Astrocyte (in vitro differentiated cells and primary cell): ENCODE data around the gene GADD45GIP1. TPM values are rescaled to one million over a fixed set of nuclear protein-coding genes. Genes with fewer than 3 reads are reported as not detected.

Source experiments
- DNase-seq: peaks from one replicate; pipeline ENCODE4 v3.0.0-alpha.2; 2010; ENCODE audit warnings: low read depth
- FAIRE-seq: peaks from 2 replicates; lab custom pipeline; 2011; peaks lifted over from hg19 to GRCh38; lab: Jason Lieb, UNC
- H2AFZ ChIP-seq: 2 replicates; pipeline ENCODE4 v1.6.0; 2012; ENCODE audit warnings: low read depth, low read length, inconsistent platforms
- H3K27ac ChIP-seq: 2 replicates; pipeline ENCODE4 v1.5.1; 2011; ENCODE audit warnings: low read depth, low read length, inconsistent platforms
- H3K27me3 ChIP-seq: 2 replicates; pipeline ENCODE4 v1.6.0; 2011; ENCODE audit warnings: low read length, inconsistent platforms; ENCODE audit not compliant: insufficient read depth
- H3K36me3 ChIP-seq: 2 replicates; pipeline ENCODE4 v1.5.1; 2011; ENCODE audit warnings: low read length, inconsistent platforms; ENCODE audit not compliant: insufficient read depth
- H3K4me1 ChIP-seq: 2 replicates; pipeline ENCODE4 v1.5.1; 2011; ENCODE audit warnings: low read length, inconsistent platforms; ENCODE audit not compliant: insufficient read depth
- H3K4me2 ChIP-seq: 2 replicates; pipeline ENCODE4 v1.6.0; 2012; ENCODE audit warnings: low read length, inconsistent platforms
- H3K4me3 ChIP-seq: 2 replicates; pipeline ENCODE4 v1.5.1; 2011; ENCODE audit warnings: low read depth, mild to moderate bottlenecking, low read length, inconsistent platforms; ENCODE audit not compliant: insufficient read depth
- H3K79me2 ChIP-seq: 2 replicates; pipeline ENCODE4 v1.6.0; 2012; ENCODE audit warnings: mild to moderate bottlenecking, low read length, inconsistent platforms; ENCODE audit not compliant: insufficient read depth
- H3K9ac ChIP-seq: 2 replicates; pipeline ENCODE4 v1.6.0; 2012; ENCODE audit warnings: mild to moderate bottlenecking, low read length, inconsistent platforms
- H3K9me3 ChIP-seq: 2 replicates; pipeline ENCODE4 v1.5.1; 2012; ENCODE audit warnings: low read depth, mild to moderate bottlenecking, low read length, inconsistent platforms; ENCODE audit not compliant: insufficient read depth
- H4K20me1 ChIP-seq: 2 replicates; pipeline ENCODE4 v1.6.0; 2012; ENCODE audit warnings: low read length, inconsistent platforms; ENCODE audit not compliant: insufficient read depth
- H3K27ac Mint-ChIP-seq: one replicate; pipeline ENCODE4 v1.8.0; 2021; ENCODE audit warnings: mild to moderate bottlenecking, mixed read lengths; ENCODE audit not compliant: unreplicated experiment
- H3K27me3 Mint-ChIP-seq: one replicate; pipeline ENCODE4 v1.8.0; 2021; ENCODE audit warnings: low read depth, mixed read lengths; ENCODE audit not compliant: unreplicated experiment
- H3K36me3 Mint-ChIP-seq: one replicate; pipeline ENCODE4 v1.8.0; 2021; ENCODE audit warnings: low read depth, mixed read lengths; ENCODE audit not compliant: unreplicated experiment
- H3K4me1 Mint-ChIP-seq: one replicate; pipeline ENCODE4 v1.8.0; 2021; ENCODE audit warnings: low read depth, mixed read lengths; ENCODE audit not compliant: unreplicated experiment
- H3K4me3 Mint-ChIP-seq: one replicate; pipeline ENCODE4 v1.8.0; 2021; ENCODE audit warnings: mild to moderate bottlenecking, moderate library complexity, mixed read lengths; ENCODE audit not compliant: unreplicated experiment
- H3K9me3 Mint-ChIP-seq: one replicate; pipeline ENCODE4 v1.8.0; 2021; ENCODE audit warnings: mild to moderate bottlenecking, mixed read lengths; ENCODE audit not compliant: unreplicated experiment
- EZH2 ChIP-seq: IDR thresholded peaks from 2 replicates; pipeline ENCODE4 v1.6.1; 2012; ENCODE audit warnings: mild to moderate bottlenecking, low read length, inconsistent platforms; ENCODE audit not compliant: insufficient read depth
- total RNA-seq: library from RNA; stranded (reverse); gene quantifications from 2 replicates; pipeline ENCODE4 v1.2.1, GENCODE V29; 2021
- TF ChIP-seq, protein P1 (sequence below): IDR thresholded peaks from 2 replicates; pipeline ENCODE4 v1.5.1; 2011; ENCODE audit warnings: low read depth, mild to moderate bottlenecking, inconsistent platforms, low read length, moderate library complexity; ENCODE audit not compliant: insufficient read depth

Gene GADD45GIP1
- total RNA-seq, 1 donor from 2014 or later = 35.5 TPM

DNA sequence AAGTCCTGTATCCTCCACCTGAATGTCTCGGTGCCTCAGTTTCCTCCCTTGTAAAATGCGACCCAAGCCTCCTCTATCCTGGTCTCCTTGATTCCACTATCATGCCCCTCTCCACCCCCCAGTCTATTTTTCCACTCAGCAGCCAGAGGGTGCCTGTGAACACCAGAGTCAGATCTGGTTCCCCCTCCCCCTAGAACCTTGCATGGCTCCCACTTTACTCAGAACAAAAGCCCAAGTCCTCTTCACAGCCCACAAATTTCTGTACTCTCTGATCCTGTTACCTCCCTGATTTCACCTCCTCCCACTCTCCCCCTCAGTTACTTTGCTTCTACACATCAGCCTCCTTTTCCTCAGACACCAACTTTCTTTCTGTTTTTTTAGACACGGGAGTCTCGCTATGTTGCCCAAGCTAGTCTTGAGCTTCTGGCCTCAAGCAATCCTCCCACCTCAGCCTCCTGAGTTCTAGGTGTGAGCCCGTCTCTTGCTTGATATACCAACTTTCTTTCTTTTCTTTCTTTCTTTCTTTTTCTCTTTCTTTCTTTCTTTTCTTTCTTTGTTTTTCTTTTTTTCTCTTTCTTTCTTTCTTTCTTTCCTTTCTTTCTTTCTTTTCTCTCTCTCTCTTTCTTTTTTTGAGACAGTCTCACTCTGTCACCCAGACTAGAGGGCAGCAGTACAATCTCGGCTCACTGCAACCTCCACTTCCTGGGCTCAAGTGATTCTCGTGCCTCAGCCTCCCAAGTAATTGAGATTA is 13.2 kb upstream of the GADD45GIP1 start:
- Mint-ChIP-seq H3K9me3 (no peaks in the 10 kb centered on the region), H3K4me3 (no peak overlapping the region), H3K36me3 (no peaks in the 10 kb centered on the region), H3K27me3 (peaks cover 8% of the 10 kb centered on the region), H3K4me1 (peaks cover 2% of the 10 kb centered on the region), H3K27ac (no peak overlapping the region)
- TF ChIP-seq, protein P1, sequence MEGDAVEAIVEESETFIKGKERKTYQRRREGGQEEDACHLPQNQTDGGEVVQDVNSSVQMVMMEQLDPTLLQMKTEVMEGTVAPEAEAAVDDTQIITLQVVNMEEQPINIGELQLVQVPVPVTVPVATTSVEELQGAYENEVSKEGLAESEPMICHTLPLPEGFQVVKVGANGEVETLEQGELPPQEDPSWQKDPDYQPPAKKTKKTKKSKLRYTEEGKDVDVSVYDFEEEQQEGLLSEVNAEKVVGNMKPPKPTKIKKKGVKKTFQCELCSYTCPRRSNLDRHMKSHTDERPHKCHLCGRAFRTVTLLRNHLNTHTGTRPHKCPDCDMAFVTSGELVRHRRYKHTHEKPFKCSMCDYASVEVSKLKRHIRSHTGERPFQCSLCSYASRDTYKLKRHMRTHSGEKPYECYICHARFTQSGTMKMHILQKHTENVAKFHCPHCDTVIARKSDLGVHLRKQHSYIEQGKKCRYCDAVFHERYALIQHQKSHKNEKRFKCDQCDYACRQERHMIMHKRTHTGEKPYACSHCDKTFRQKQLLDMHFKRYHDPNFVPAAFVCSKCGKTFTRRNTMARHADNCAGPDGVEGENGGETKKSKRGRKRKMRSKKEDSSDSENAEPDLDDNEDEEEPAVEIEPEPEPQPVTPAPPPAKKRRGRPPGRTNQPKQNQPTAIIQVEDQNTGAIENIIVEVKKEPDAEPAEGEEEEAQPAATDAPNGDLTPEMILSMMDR = no peak
- no peak for TF ChIP-seq EZH2
- no peak overlapping the region for H3K4me3 ChIP-seq
- no peak overlapping the region for H2AFZ ChIP-seq
- FAIRE-seq = no peak
- H3K36me3 ChIP-seq = no peaks in the 10 kb centered on the region
- H3K27ac ChIP-seq = no peak overlapping the region
- no peak for DNase-seq
- no peaks in the 10 kb centered on the region for H3K9me3 ChIP-seq
- H3K4me2 ChIP-seq = no peak overlapping the region
- H4K20me1 ChIP-seq = no peaks in the 10 kb centered on the region
- H3K4me1 ChIP-seq = no peaks in the 10 kb centered on the region
- H3K79me2 ChIP-seq = no peaks in the 10 kb centered on the region
- H3K27me3 ChIP-seq = no peaks in the 10 kb centered on the region
- H3K9ac ChIP-seq = no peak overlapping the region

DNA sequence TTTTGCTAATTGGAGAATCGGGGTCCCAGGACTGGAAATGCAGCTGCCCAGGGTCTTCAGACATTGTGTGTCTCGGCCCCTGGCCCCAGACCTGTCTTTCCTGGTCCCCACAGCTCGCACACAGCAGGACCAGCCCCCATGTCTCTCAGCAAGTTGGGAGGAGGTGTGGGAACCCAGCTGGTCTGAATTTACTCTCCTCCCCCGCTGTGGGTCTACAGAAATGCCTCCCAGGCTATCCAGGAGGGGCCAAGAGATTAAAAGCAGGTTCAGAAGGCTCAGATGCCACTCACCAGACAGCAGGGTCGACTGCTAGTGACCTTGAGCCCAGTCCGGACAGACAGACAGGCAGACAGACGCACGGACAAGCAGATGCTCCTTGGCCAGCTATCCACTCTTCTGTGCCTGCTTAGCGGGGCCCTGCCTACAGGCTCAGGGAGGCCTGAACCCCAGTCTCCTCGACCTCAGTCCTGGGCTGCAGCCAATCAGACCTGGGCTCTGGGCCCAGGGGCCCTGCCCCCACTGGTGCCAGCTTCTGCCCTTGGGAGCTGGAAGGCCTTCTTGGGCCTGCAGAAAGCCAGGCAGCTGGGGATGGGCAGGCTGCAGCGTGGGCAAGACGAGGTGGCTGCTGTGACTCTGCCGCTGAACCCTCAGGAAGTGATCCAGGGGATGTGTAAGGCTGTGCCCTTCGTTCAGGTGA is 12.4 kb upstream of the GADD45GIP1 start, which contains the start of gene DAND5:
DAND5 (plus strand) TSS at position 285 of the 697 bp plus-strand sequence; CDS start at position 370, 85 bp downstream.
- H3K36me3 ChIP-seq = no peaks in the 10 kb centered on the region
- H3K27ac Mint-ChIP-seq = no peak within 1 kb of the TSS
- no peaks in the 10 kb centered on the region for H4K20me1 ChIP-seq
- no peaks in the 10 kb centered on the region for H3K79me2 ChIP-seq
- H3K27me3 Mint-ChIP-seq = peaks cover 8% of the 10 kb centered on the region
- H3K4me3 ChIP-seq = no peak within 1 kb of the TSS
- DNase-seq = no peak
- no peak within 1 kb of the TSS for H3K4me3 Mint-ChIP-seq
- no peaks in the 10 kb centered on the region for H3K9me3 ChIP-seq
- no peaks in the 10 kb centered on the region for H3K27me3 ChIP-seq
- no peaks in the 10 kb centered on the region for H3K4me1 ChIP-seq
- H2AFZ ChIP-seq = peak within 1 kb of the TSS; percentile 46
- no peak within 1 kb of the TSS for H3K27ac ChIP-seq
- peaks cover 2% of the 10 kb centered on the region for H3K4me1 Mint-ChIP-seq
- H3K9me3 Mint-ChIP-seq = no peaks in the 10 kb centered on the region
- FAIRE-seq = no peak
- no peak within 1 kb of the TSS for H3K4me2 ChIP-seq
- TF ChIP-seq EZH2 = no peak
- TF ChIP-seq, protein P1 = no peak
- no peaks in the 10 kb centered on the region for H3K36me3 Mint-ChIP-seq
- no peak within 1 kb of the TSS for H3K9ac ChIP-seq

DNA sequence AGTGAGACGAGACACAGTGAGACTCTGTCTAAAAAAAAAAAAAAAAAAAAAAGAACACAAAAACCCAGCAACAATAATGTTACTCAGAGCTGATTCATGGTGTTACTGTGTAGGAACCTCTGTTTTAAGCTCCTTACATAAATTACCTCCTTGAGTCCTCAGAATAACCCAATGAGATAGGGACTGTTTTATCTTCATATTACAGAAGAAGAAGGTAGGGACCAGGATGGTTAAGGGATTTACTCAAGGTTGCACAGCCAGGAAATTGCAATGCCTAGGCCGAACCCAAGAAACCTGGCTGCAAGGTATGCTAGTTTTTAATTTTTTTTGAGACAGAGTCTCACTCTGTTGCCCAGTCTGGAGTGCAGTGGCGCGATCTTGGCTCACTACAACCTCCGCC is 10.9 kb upstream of the GADD45GIP1 start:
- H3K4me3 ChIP-seq = no peak overlapping the region
- H3K36me3 Mint-ChIP-seq = no peaks in the 10 kb centered on the region
- peaks cover 2% of the 10 kb centered on the region for H3K4me1 Mint-ChIP-seq
- H3K4me3 Mint-ChIP-seq = no peak overlapping the region
- no peaks in the 10 kb centered on the region for H4K20me1 ChIP-seq
- H3K36me3 ChIP-seq = no peaks in the 10 kb centered on the region
- H3K4me1 ChIP-seq = no peaks in the 10 kb centered on the region
- no peaks in the 10 kb centered on the region for H3K79me2 ChIP-seq
- H3K27me3 ChIP-seq = no peaks in the 10 kb centered on the region
- no peak overlapping the region for H2AFZ ChIP-seq
- H3K9ac ChIP-seq = no peak overlapping the region
- no peaks in the 10 kb centered on the region for H3K9me3 ChIP-seq
- H3K27me3 Mint-ChIP-seq = peaks cover 6% of the 10 kb centered on the region
- TF ChIP-seq EZH2 = no peak
- TF ChIP-seq, protein P1 = no peak
- H3K4me2 ChIP-seq = no peak overlapping the region
- H3K27ac Mint-ChIP-seq = no peak overlapping the region
- no peak for DNase-seq
- H3K9me3 Mint-ChIP-seq = no peaks in the 10 kb centered on the region
- FAIRE-seq = no peak
- H3K27ac ChIP-seq = no peak overlapping the region
